ENCODE measurements around the gene TEX22. TPM values are rescaled to one million over a fixed set of nuclear protein-coding genes. Genes with fewer than 3 reads are reported as not detected.

The TEX22 gene
- total RNA-seq, 1 donor from 2014 or later: 0.60 TPM

DNA sequence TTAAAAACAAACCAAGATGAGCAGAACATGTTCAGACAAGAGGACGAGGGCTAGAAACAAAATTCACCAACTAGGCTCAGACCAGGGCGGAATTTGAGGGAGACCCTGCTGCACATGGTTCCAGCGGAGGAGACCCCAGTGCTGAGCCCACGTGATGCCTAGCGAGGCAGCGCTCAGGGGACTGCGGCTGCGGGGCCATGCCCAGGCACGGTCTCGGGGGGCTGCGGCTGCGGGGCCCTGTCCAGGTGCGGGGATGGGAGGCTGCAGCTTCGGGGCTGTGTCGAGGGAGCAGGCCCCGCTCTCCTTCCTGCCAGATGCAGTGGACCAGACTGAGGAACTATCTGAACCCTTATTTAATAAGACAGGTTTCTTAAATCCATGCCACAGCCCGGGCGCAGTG lies 63.6 kb downstream of the TEX22 start:
- Mint-ChIP-seq H3K36me3 (ENCODE audit: low read depth) (peaks cover 6% of the 10 kb centered on the region), H3K9me3 (ENCODE audit: low read depth) (no peaks in the 10 kb centered on the region), H3K27ac (ENCODE audit: unreplicated experiment) (no peak overlapping the region), H3K4me1 (ENCODE audit: low read depth) (peaks cover 7% of the 10 kb centered on the region), H3K4me3 (ENCODE audit: unreplicated experiment) (no peak overlapping the region), H3K27me3 (ENCODE audit: low read depth) (no peaks in the 10 kb centered on the region)
- TF ChIP-seq, protein P1, sequence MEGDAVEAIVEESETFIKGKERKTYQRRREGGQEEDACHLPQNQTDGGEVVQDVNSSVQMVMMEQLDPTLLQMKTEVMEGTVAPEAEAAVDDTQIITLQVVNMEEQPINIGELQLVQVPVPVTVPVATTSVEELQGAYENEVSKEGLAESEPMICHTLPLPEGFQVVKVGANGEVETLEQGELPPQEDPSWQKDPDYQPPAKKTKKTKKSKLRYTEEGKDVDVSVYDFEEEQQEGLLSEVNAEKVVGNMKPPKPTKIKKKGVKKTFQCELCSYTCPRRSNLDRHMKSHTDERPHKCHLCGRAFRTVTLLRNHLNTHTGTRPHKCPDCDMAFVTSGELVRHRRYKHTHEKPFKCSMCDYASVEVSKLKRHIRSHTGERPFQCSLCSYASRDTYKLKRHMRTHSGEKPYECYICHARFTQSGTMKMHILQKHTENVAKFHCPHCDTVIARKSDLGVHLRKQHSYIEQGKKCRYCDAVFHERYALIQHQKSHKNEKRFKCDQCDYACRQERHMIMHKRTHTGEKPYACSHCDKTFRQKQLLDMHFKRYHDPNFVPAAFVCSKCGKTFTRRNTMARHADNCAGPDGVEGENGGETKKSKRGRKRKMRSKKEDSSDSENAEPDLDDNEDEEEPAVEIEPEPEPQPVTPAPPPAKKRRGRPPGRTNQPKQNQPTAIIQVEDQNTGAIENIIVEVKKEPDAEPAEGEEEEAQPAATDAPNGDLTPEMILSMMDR (IDR thresholded peaks at IDR 0.05): no peak
- no peak for DNase-seq (ENCODE audit: low spot score)

Other genes starting within 250 kb of the TEX22 start
- gene JAG2, start 229.8 kb upstream of the TEX22 start, total RNA-seq: 8.3 to 18.2 TPM (median 16.8 TPM) in 3 replicates
- 13.7 to 37.4 TPM (median 35.0 TPM) in 3 replicates for gene NUDT14, start 217.2 kb upstream of the TEX22 start, total RNA-seq
- 52.7 to 54.3 TPM (median 53.1 TPM) in 3 replicates for gene BTBD6, start 150.0 kb upstream of the TEX22 start, total RNA-seq
- gene BRF1, start 97.5 kb upstream of the TEX22 start, total RNA-seq: 26.1 to 31.0 TPM (median 26.2 TPM) in 3 replicates
- gene PACS2, start 83.8 kb upstream of the TEX22 start, total RNA-seq: 82.6 to 89.5 TPM (median 87.1 TPM) in 3 replicates
- 83.6 to 91.9 TPM (median 85.1 TPM) in 3 replicates for gene MTA1, start 21.3 kb downstream of the TEX22 start, total RNA-seq
- gene CRIP2, start 76.3 kb downstream of the TEX22 start, total RNA-seq: 166 to 264 TPM (median 247 TPM) in 3 replicates
- gene CRIP1, start 88.3 kb downstream of the TEX22 start, total RNA-seq: 38.7 to 181 TPM (median 174 TPM) in 3 replicates
- 12.9 to 15.5 TPM (median 14.3 TPM) in 3 replicates for gene TEDC1, start 92.7 kb downstream of the TEX22 start, total RNA-seq
- gene TMEM121, start 128.0 kb downstream of the TEX22 start, total RNA-seq: 4.4 to 8.9 TPM (median 6.0 TPM) in 3 replicates